Astrocyte of the cerebellum (primary cell): ENCODE data around the gene SLC39A11.
A peak's percentile ranks its signal among the peaks of the same experiment; 100 is the strongest.

Source experiments
- DNase-seq: peaks from one replicate; pipeline ENCODE4 v3.0.0-alpha.2; 2011; ENCODE audit warnings: low read depth
- H3K4me3 ChIP-seq: 2 replicates; pipeline ENCODE4 v1.5.1; 2011; ENCODE audit warnings: mild to moderate bottlenecking, low read depth, low read length, moderate library complexity
- in situ Hi-C: cut with HindIII; loops from 2 replicates; pipeline ENCODE4 v1.10.0; 2017; ENCODE audit warnings: low sequenced_read_pairs
- TF ChIP-seq, protein P1 (sequence below): IDR thresholded peaks from 2 replicates; pipeline ENCODE4 v1.5.1; 2012; ENCODE audit warnings: low read length, low read depth, moderate library complexity, mild to moderate bottlenecking; ENCODE audit errors: missing control alignments

Gene SLC39A11

DNA sequence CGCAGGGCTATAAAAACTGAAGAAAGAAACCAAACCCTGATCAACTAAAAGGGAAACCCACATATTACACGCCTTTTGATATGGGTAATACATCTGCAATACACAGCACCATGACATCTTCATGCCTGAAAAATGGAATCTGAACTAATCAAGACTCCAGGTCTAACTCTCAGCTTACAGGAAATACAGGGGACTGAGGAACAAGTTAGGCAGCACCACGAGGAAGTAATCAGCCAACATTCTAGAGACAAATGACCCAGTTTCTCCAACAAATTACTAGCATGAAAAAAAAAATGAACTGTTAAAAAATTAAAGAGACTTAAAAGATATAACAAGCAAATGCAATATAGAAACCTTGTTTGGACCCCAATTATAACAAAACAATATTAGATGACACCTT is 9.1 kb downstream of the SLC39A11 start:
- H3K4me3 ChIP-seq: no peak overlapping the region
- in situ Hi-C loops: no loop called here
- no peak for DNase-seq
- TF ChIP-seq, protein P1, sequence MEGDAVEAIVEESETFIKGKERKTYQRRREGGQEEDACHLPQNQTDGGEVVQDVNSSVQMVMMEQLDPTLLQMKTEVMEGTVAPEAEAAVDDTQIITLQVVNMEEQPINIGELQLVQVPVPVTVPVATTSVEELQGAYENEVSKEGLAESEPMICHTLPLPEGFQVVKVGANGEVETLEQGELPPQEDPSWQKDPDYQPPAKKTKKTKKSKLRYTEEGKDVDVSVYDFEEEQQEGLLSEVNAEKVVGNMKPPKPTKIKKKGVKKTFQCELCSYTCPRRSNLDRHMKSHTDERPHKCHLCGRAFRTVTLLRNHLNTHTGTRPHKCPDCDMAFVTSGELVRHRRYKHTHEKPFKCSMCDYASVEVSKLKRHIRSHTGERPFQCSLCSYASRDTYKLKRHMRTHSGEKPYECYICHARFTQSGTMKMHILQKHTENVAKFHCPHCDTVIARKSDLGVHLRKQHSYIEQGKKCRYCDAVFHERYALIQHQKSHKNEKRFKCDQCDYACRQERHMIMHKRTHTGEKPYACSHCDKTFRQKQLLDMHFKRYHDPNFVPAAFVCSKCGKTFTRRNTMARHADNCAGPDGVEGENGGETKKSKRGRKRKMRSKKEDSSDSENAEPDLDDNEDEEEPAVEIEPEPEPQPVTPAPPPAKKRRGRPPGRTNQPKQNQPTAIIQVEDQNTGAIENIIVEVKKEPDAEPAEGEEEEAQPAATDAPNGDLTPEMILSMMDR: no peak

DNA sequence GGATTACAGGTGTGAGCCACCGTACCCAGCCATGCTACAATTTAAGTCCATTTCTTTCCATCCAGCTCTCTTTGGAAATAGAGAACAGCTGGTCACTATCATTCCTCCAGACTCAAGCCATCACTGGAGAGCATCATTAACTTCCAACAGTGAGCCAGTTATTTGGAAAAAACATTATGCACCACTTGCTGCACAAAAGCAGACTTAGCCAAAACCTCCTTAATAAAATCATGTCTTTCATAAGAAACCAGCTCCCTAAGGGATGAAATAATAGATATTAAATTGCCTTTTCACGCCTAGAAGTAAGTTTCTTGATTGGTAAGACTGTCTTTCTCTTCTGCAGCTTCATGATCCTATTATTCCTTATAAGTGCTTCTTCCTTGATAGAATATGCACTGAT is 17.9 kb downstream of the SLC39A11 start:
- DNase-seq: no peak
- in situ Hi-C loops: no loop called here
- TF ChIP-seq, protein P1: no peak
- H3K4me3 ChIP-seq: no peak overlapping the region

DNA sequence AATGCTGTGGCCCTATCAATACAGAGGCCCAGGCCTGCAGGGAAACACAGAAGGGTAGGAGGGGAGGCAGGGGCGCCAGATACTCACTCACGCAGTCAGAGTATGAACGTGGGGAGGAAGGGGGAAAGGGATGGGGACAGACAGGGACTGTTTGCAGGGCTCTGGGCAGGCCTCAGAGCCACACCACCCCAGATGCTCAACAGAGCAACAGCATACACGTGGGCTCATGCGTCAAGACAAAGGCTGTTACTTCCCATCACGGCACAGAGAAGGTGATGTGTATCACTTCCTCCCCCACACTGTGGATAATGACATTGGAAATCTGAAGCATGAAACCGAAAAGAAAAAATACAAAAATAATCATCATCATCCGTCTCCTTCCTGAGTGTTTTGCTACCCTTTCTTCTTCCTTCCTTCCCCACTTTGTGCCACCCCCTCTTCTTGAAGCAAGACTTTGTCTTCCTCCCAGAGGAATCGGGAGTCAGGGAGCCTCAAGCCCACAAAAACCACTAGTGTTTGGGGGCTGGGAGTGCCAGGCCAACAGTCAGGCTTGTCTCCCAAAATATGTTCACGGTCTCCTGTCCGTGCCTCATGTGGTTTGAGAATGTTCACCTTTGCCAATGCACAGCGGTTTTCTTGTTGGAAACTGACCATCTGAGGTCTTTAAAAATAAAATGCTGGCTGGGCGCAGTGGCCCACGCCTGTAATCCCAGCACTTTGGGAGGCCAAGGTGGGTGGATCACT is 20.1 kb downstream of the SLC39A11 start:
- DNase-seq: peak; percentile 51
- TF ChIP-seq, protein P1: no peak
- in situ Hi-C loops: no loop called here
- H3K4me3 ChIP-seq: no peak overlapping the region

DNA sequence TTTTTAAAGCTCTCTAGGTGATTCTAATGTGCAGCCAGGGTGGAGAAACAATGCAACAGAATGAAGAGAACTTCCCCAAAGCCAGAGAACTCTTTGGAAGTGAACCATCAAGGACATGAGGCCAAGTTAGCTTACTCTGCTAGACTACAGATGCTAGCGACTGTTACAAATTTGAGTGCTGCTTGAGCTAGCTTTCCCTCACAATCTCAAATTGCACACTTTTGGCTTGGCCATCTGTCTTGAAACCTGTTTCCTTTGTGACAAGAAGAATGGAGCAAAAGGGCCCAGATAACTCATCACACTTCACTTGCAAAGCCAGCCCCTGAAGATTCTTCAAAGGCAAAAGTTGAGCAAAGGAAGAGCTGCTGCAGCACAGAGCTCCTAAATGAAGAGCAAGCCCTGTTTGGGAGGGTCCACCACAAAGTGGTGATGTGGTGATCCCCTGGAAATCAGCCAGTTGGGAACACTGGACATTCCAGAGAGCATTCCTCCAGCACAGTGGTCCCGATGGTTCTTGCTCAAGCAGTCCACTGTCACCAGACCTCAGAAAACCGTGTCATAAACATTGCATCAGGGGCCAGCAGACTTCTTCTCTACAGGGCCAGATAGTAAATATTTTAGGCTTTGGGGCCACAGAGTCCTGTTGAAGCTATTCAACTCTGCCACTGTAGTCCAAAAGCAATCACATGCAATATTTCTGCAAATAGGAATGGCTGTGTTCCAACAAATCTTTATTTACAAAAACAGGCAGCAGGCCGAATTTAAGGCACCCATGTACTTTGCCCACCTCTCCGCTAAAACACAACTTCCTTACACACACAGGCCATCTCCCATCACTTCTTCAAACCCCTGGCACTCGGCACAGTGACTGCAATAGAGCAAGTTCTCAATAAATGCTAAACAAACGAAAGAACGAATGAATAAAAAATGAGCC is 21.2 kb downstream of the SLC39A11 start:
- DNase-seq: no peak
- TF ChIP-seq, protein P1: no peak
- no peak overlapping the region for H3K4me3 ChIP-seq
- in situ Hi-C loops: no loop called here

DNA sequence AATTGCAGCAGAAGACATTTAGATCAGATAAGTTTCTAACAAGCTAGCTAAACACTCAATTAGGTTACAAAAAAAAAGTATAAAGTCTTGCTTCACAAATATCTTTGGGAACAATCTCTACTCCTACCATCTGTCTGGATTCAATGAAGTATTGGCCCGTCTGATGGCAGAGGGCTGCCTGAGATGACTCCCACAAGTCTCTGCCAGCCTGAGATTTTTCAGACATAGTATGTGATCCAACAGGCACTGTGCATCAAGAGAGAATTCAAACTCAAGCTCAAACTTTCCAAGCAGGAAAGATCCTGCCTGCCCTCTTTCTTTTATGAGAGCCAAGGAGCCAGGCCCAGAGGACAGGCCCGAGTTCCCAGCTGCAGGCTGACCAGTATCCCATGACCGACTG is 22.6 kb downstream of the SLC39A11 start:
- TF ChIP-seq, protein P1: no peak
- in situ Hi-C loops: loop anchor here (5.0 to 10.0 kb wide), 2 partner anchors 48 to 85 kb away; no protein-coding TSS in a partner anchor
- no peak for DNase-seq
- H3K4me3 ChIP-seq: no peak overlapping the region

DNA sequence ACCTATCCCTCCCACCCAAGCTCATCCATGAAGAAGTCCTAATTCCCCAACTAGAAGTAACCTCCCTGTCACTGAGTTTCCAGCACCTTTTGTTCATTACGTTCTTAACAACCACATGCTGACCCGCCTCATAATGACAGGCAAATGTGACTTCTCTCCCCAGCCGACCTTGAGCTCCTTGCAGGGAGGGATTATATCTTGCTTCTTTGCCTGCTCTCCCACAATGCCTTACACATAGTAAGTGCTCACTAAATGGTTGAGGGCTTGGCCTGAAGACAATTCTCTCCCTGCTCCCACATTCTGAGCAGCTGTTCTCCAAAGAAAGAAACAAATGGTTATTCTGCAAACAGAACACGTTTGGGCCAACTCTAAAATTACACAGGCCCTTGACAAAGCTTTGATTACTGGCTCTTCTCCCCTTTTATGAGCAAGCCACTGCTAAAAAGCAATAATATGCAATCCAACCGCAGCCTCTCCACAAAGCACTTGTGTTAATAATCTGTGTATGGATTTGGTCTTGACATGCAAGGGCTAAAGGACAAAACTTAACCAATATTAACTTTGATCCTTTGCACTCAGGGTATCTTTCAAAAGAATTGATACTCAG is 23.2 kb downstream of the SLC39A11 start:
- H3K4me3 ChIP-seq: no peak overlapping the region
- in situ Hi-C loops: loop anchor here (5.0 to 10.0 kb wide), 2 partner anchors 47 to 84 kb away; no protein-coding TSS in a partner anchor
- DNase-seq: no peak
- TF ChIP-seq, protein P1: no peak
